Right ventricle myocardium inferior (tissue), 1 donor: ENCODE data around the gene GAD2. TPM values are rescaled to one million over a fixed set of nuclear protein-coding genes. Genes with fewer than 3 reads are reported as not detected.

Source experiments
- ATAC-seq: fragments of 200-7000 bp; cut with Tn5 transposase; one replicate; pipeline ENCODE4 v1.9.1; 2020; ENCODE audit warnings: mild to moderate bottlenecking, moderate library complexity
- DNase-seq: peaks from one replicate; pipeline ENCODE4 v3.0.0; 2021; ENCODE audit errors: missing footprints
- intact Hi-C: fragments of 100-400 bp; cut with DNase I; formaldehyde crosslinking; loops from one replicate; pipeline ENCODE4 v1.11.0; 2022
- long read RNA-seq: library from polyadenylated mRNA; unstranded; transcript quantifications from one replicate; pipeline ENCODE4 v2.0.0, GENCODE V29; 2021
- total RNA-seq: library from RNA; stranded (reverse); fragmentation: NEBNext Ultra II Directional; extraction: Animal tissue kit (Norgen Biotek cat#: 25700); gene quantifications from one replicate; pipeline ENCODE4 v1.2.1, GENCODE V29; 2021
- donor health status: DM: no; HTN: yes; CAD: no; lungs with severe emphysema.

GAD2 gene
- not detected for total RNA-seq
- long read RNA-seq, result 0 reads

GRCh38 chr10:26216585-26217395 lies at the start of gene GAD2:
Gene GAD2 (plus strand): TSS chr10:26216774. CDS start chr10:26216810, 36 bp downstream.
- no peak for ATAC-seq
- intact Hi-C loops, result no loop called here
- no peak for DNase-seq

GRCh38 chr10:26169466-26169865 lies 47.1 kb upstream of the GAD2 start:
- no peak for ATAC-seq
- intact Hi-C loops, result no loop called here

GRCh38 chr10:26172131-26172530 lies 44.4 kb upstream of the GAD2 start:
- intact Hi-C loops, result no loop called here
- no peak for DNase-seq
- no peak for ATAC-seq

More at GRCh38 chr10:26169466-26169865, 47.1 kb upstream of the GAD2 start:
- no peak for DNase-seq

- intact Hi-C loops, result no loop called here
- ATAC-seq (no peak), DNase-seq (no peak)
These were observed 42.7 kb upstream of the GAD2 start for GRCh38 chr10:26173837-26174236.

- ATAC-seq (no peak), DNase-seq (no peak)
- intact Hi-C loops, result no loop called here
These were observed 39.2 kb upstream of the GAD2 start for GRCh38 chr10:26177341-26177740.

GRCh38 chr10:26194275-26194674 lies 22.3 kb upstream of the GAD2 start:
- ATAC-seq (no peak), DNase-seq (no peak)
- intact Hi-C loops, result no loop called here

GRCh38 chr10:26197248-26197647 lies 19.3 kb upstream of the GAD2 start:
- intact Hi-C loops, result no loop called here
- ATAC-seq, result no peak
- DNase-seq, result no peak

- ATAC-seq (no peak), DNase-seq (no peak)
- intact Hi-C loops, result no loop called here
These were observed 18.5 kb upstream of the GAD2 start for GRCh38 chr10:26198119-26198518.

GRCh38 chr10:26199841-26200240 lies 16.7 kb upstream of the GAD2 start:
- no peak for ATAC-seq
- intact Hi-C loops, result no loop called here
- DNase-seq, result no peak

GRCh38 chr10:26205223-26205622 lies 11.4 kb upstream of the GAD2 start:
- ATAC-seq (no peak), DNase-seq (no peak)
- intact Hi-C loops, result no loop called here

- intact Hi-C loops, result no loop called here
- no peak for ATAC-seq
- DNase-seq, result no peak
These were observed 4.7 kb upstream of the GAD2 start for GRCh38 chr10:26211781-26212444.

- intact Hi-C loops, result no loop called here
- no peak for ATAC-seq
- no peak for DNase-seq
These were observed 4.1 kb upstream of the GAD2 start for GRCh38 chr10:26212511-26212910.

GRCh38 chr10:26213157-26213800 lies 3.3 kb upstream of the GAD2 start:
- intact Hi-C loops, result no loop called here
- ATAC-seq, result no peak

GRCh38 chr10:26214004-26214403 lies 2.6 kb upstream of the GAD2 start:
- intact Hi-C loops, result no loop called here

More at GRCh38 chr10:26213157-26213800, 3.3 kb upstream of the GAD2 start:
- DNase-seq, result no peak

GRCh38 chr10:26214551-26215395 lies 1.8 kb upstream of the GAD2 start:
- intact Hi-C loops, result no loop called here
- ATAC-seq (no peak), DNase-seq (no peak)

More at GRCh38 chr10:26214004-26214403, 2.6 kb upstream of the GAD2 start:
- no peak for ATAC-seq
- no peak for DNase-seq

- no peak for ATAC-seq
- DNase-seq, result no peak
- intact Hi-C loops, result no loop called here
These were observed 1.1 kb upstream of the GAD2 start for GRCh38 chr10:26215396-26215934.

GRCh38 chr10:26215935-26216584 lies 514 bp upstream of the GAD2 start:
- intact Hi-C loops, result no loop called here
- ATAC-seq (no peak), DNase-seq (no peak)

- intact Hi-C loops, result no loop called here
- ATAC-seq, result no peak
These were observed 967 bp downstream of the GAD2 start for GRCh38 chr10:26217396-26218086.

More at GRCh38 chr10:26217396-26218086, 967 bp downstream of the GAD2 start:
- DNase-seq, result no peak
